Kasumi-1 (cell line): ENCODE data around the gene SFPQ.
"Not testable (repeated sequence)": the region's sequence is repeated elsewhere in the genome, so short reads cannot be mapped to it uniquely, and the experiment has no call there.

Experiments
- DNase-seq, 2 experiments: peaks; one replicate each; lab custom pipeline; 2025; lab: John Stamatoyannopoulos, UW

SFPQ gene

DNA sequence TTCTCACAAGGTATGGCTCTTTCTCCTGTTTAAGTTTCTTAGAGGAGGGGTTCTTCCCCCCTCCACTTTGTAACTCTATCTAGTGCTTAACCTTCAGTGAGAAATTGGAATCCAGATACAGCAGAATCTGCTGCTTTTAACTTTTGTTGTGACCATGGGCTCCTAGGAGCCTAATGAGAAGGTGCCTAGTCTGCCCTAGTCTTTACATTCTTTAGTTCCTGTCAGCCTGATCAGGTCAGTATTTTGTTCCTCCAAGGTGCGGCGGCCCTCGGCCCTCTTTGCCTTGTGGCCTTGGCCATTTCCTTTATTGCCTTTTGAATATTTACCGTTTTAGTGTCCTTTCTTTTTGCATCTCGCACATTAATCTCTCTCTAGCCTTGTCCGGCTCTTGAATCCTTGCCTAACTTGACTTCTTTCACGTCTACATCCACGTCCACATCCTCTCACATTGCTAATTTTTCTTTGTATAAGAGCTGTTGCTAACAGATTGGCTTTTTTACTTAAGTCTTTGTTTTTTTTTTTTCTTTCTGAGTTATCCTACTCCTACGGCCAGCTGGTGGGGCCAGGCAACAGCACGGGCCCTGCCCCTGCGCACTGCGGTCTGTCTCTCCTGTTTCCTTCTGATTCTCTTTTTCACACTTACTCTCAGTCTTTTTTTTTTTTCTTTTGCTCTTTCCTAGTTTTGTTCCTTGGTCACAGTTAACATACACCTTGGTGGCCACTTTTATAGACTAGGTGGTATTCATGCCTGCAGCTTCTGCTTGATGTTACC, 49.0 kb downstream of the SFPQ start:
- DNase-seq, result no peak

DNA sequence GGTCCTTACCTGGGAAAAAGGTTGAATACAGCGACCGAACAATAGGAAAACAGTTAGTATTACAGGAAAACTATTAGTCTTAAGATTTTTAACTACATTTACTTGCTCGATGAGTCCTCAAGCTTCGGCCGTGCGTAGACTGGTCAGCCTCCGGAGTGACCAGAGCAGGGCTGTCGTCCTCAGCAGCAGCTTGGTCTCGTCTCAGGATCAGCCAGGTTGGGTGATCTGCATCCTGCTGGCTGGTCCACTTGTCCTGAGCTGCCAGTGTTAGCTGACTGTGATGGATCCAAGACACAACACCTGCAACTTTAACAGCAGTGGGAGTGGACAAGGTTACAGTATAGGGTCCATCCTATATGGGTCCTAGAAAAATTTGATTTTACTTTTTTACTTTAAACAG, 50.2 kb downstream of the SFPQ start:
- DNase-seq, result not testable (repeated sequence)

- not testable (repeated sequence) for DNase-seq
Measured at GRCh38 chr1:35142294-35142693, 50.7 kb downstream of the SFPQ start.

- DNase-seq, result not testable (repeated sequence)
Measured at GRCh38 chr1:35137590-35137989, 55.4 kb downstream of the SFPQ start.

GRCh38 chr1:35136780-35137179, 56.2 kb downstream of the SFPQ start:
- DNase-seq, result no peak
